GM23338 (cell line): Measurements from ENCODE around the gene MEGF6.

Experiments used
- CREB1 ChIP-seq: fragments of 250-450 bp; sonication (Bioruptor Pico); IDR thresholded peaks from 2 replicates; pipeline ENCODE4 v1.5.0; 2020; ENCODE audit warnings: low read depth, mild to moderate bottlenecking, moderate library complexity
- CTCF ChIP-seq, 2 experiments: fragments of 200-600 bp in 1 of 2; sonication (generic) in 1 of 2; conservative IDR thresholded peaks; 2 replicates each; pipeline versions ENCODE4 v1.5.1 to v1.6.1; 2016 to 2017; ENCODE audit warnings: antibody characterized with exemption in 2 of 2, low read depth in 2 of 2, mild to moderate bottlenecking in 2 of 2, moderate library complexity in 1 of 2
- EZH2 ChIP-seq: fragments of 200-600 bp; sonication (generic); IDR thresholded peaks from one replicate; pipeline ENCODE4 v1.8.0; 2017; ENCODE audit warnings: antibody characterized with exemption, mild to moderate bottlenecking, low read depth; ENCODE audit not compliant: unreplicated experiment
- POLR2AphosphoS5 ChIP-seq: IDR thresholded peaks from 2 replicates; pipeline ENCODE4 v1.6.1; 2016; ENCODE audit warnings: antibody characterized with exemption, low read depth

- TF ChIP-seq EZH2 (no peak), CTCF (conservative IDR thresholded peaks at IDR 0.05; ENCODE audit: low read depth in 2 of 2) (no peak), POLR2AphosphoS5 (no peak), CREB1 (CRISPR knock-in tag) (no peak)
Measured at GRCh38 chr1:3577711-3578432, 33.4 kb downstream of the MEGF6 start.
